GM19099 (cell line): ENCODE data around the gene MRPL10.
A peak's percentile ranks its signal among the peaks of the same experiment; 100 is the strongest.

Experiments used
- POLR2A ChIP-seq: IDR thresholded peaks from 3 replicates; pipeline ENCODE4 v1.6.1; 2011; ENCODE audit warnings: low read depth; ENCODE audit not compliant: insufficient read length; ENCODE audit errors: extremely low read depth

Gene MRPL10

GRCh38 chr17:47850373-47850691 lies 19.0 kb upstream of the MRPL10 start:
- TF ChIP-seq POLR2A, result no peak

GRCh38 chr17:47848198-47848513 lies 16.8 kb upstream of the MRPL10 start:
- TF ChIP-seq POLR2A, result no peak

- no peak for TF ChIP-seq POLR2A
Observed at GRCh38 chr17:47847341-47848197, 16.2 kb upstream of the MRPL10 start.

GRCh38 chr17:47846716-47847340 lies 15.5 kb upstream of the MRPL10 start:
- TF ChIP-seq POLR2A, result no peak

DNA sequence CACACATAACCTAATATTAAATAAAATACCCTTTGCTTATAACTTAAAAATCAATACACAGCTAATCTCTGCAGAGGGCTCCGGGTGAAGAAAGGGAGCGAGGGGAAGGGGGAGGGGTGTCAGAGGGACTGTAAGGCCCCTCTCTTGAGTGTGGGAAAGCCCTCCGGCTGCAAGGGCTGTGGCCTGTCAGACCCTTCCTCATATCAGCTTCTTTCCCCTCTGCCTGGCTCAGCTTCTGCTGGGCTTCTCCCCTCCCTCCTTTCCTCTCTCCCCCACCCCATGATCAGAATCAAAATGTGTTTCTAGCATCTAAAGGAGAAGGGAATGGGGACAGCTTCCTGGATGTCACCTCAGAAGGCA lies 14.4 kb upstream of the MRPL10 start:
- TF ChIP-seq POLR2A, result no peak

GRCh38 chr17:47844814-47845715 lies 13.7 kb upstream of the MRPL10 start:
- TF ChIP-seq POLR2A, result no peak

DNA sequence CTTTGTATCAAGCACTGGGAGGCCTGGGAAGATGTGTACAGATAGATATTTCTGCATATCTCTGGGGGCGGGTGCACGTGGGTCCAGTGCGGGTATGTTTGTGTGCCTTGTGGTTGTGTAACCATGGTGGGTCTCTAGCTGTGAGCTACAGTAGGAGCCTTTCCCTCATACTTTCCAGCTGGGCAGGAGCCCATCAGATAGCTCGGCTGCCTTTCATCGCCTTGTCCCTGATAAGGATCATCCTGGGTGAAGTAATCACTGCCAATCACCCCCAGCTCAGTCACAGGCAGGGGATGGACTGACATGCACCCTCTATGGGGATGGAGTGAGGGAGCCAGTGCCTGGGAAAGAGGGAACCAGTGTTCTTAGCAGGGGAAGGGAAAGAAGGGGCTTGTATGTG lies 12.9 kb upstream of the MRPL10 start:
- no peak for TF ChIP-seq POLR2A

DNA sequence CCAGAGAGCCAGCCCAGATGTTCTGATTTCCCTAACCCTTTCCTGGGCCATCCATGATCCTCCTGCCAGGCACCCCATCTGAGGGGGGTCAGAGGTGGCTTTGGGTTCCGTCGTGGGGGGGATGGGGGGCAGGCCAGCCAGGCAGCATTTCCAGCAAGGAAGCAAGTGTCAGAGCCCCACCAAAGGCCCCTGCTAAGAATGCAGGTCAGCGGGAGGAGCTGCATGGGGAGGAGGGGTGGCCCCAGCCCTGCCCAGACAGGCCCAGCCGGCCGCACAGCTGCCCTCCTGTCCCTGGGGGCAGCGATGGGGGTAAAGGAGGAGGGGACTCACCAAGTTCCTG lies 12.0 kb upstream of the MRPL10 start:
- TF ChIP-seq POLR2A, result no peak

GRCh38 chr17:47841488-47842291 lies 10.3 kb upstream of the MRPL10 start:
- TF ChIP-seq POLR2A, result no peak

DNA sequence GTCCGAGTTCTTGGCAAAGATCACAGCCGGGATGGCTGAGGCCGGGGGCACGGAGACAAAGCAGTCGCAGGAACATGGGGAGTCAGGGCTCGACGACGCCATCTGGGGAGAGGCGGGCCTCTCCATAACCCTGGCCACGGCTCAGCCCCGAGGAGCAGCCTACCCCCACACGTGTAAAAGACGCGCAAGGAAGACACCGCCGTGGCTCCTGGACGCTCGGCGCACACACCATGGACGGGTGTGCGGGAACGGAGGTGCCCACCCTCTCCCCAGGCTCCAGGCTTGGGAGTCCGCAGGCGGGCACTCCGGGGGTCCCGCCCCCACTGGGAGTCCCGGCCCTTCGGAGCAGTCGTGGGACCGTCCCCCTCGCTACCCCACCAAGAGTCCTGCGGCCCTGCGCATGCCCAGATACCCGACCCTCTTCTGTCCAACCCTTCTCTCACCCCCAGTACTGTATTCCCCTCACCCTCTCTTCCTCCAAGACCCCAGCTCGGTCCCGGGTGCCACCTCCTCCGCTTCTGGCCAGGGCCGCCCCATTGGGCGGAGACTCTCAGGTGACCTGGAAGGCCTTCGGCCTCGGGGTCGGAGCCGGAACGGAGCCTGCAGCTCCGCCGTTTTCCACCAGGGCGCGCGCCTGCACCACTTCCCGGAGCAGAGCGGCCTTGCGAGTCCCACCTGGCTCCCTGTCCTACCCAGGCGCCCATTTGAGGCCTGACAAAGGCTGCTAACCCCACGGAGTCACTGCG lies 9.6 kb upstream of the MRPL10 start, which contains the start of gene SCRN2:
Gene SCRN2 (minus strand): TSS at position 532 of the 746 bp plus-strand sequence. CDS start 430 bp downstream, at position 102.
- TF ChIP-seq POLR2A, result peak; percentile 39

DNA sequence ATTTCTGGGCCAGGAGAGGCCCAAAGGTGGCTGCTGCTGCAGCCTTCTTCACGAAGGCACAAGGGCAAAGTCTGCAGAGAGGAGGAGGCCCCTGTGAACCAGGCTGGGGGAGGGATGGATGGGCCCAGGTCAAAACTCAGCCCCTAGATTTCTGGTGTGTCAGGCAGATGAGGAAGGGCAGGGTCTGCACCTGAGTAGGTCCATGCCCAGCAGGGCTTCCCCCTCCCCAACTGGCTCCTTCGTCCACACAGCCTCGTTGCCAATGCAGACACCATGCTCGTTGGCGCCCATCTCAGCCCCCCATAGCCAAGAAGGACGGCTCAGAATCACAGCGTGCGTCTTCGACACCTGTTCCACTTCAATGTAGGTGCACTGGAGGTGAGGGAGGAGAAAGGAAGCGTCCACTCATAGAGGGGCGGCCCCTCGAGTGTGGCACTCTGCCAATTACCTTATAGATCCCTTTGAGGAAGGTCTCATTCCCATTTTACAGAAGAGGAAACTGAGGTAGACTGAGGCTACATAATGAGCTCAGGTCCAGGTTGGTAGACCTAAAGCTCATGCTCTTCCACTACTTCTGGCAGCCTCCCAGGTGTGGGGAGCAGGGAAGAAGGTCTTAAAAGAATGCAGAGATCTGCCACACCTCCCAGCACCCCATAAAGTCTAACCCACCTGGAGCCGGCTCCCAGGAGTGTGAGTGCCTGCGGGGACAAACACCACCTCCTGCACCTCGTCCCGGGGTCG lies 8.8 kb upstream of the MRPL10 start:
- no peak for TF ChIP-seq POLR2A

GRCh38 chr17:47839071-47839470 lies 7.7 kb upstream of the MRPL10 start:
- no peak for TF ChIP-seq POLR2A

DNA sequence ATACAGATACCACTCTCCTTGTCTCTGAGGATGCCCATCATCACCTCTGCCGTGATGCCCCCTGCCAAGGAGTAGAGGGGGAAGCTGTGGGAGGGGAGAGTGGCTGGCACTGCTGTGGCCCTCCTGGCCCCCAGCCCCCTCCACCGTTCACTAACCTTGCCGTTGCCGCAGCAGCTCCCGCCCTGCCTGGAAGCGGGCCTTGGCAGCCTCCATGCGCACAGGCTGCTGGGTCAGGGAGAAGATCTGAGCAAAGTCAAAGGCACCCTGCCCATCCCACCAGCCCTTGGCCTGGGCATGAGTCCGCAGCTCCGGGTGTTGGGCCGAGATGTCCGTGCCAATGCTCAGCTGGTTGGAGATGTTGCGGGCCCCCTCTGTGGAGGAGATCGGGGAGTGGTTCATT lies 7.3 kb upstream of the MRPL10 start:
- TF ChIP-seq POLR2A, result no peak
